Gastroesophageal sphincter (tissue), 3 donors: ENCODE results near the gene SCAMP3.

Experiments
- CTCF ChIP-seq, 4 experiments: fragments of 200-600 bp in 2 of 4; fragments of 450-650 bp in 2 of 4; sonication (generic) in 1 of 4; IDR thresholded peaks; one replicate each; pipeline ENCODE4 v1.5.1; 2017 to 2019; ENCODE audit warnings: antibody characterized with exemption in 4 of 4, mild to moderate bottlenecking in 2 of 4, moderate library complexity in 2 of 4
- EP300 ChIP-seq: sonication (generic); formaldehyde crosslinking; IDR thresholded peaks from one replicate; pipeline ENCODE4 v1.6.1; 2017; ENCODE audit warnings: antibody characterized with exemption, mild to moderate bottlenecking
- POLR2A ChIP-seq, 2 donors: fragments of 450-650 bp; IDR thresholded peaks; one replicate each; pipeline ENCODE4 v1.6.1; 2017; ENCODE audit warnings: antibody characterized with exemption in 2 of 2, mild to moderate bottlenecking in 2 of 2, moderate library complexity in 1 of 2
- POLR2AphosphoS5 ChIP-seq: sonication (generic); formaldehyde crosslinking; IDR thresholded peaks from one replicate; pipeline ENCODE4 v1.6.1; 2017; ENCODE audit warnings: antibody characterized with exemption

GRCh38 chr1:155273343-155274245 is 11.4 kb upstream of the SCAMP3 start, which contains the start of gene CLK2:
- TF ChIP-seq CTCF (IDR thresholded peaks at IDR 0.05) (peak in 1 of 4 experiments; percentile 13), EP300 (no peak), POLR2A (IDR thresholded peaks at IDR 0.05) (peak; percentile 73 to 75), POLR2AphosphoS5 (peak; percentile 96)
